Lower lobe of right lung (tissue), 2 donors: Measurements from ENCODE around the gene ZNF793. TPM values are rescaled to one million over a fixed set of nuclear protein-coding genes. Genes with fewer than 3 reads are reported as not detected.
A peak's percentile ranks its signal among the peaks of the same experiment; 100 is the strongest.

ENCODE experiments used
- ATAC-seq, 2 donors: fragments of 200-7000 bp; cut with Tn5 transposase; one replicate each; pipeline ENCODE4 v1.9.1; 2020 to 2022; ENCODE audit warnings: mild to moderate bottlenecking in 2 of 2, moderate library complexity in 2 of 2
- DNase-seq: peaks from one replicate; pipeline ENCODE4 v3.0.0-alpha.2; 2020
- H3K27ac ChIP-seq: fragments of 200-600 bp; one replicate; pipeline ENCODE4 v1.8.0; 2022
- H3K27me3 ChIP-seq: fragments of 200-600 bp; one replicate; pipeline ENCODE4 v1.8.0; 2022; ENCODE audit warnings: low read depth
- H3K36me3 ChIP-seq: fragments of 200-600 bp; one replicate; pipeline ENCODE4 v1.8.0; 2022; ENCODE audit warnings: mild to moderate bottlenecking
- H3K4me1 ChIP-seq: fragments of 200-600 bp; one replicate; pipeline ENCODE4 v1.8.0; 2022
- H3K4me3 ChIP-seq: fragments of 200-600 bp; one replicate; pipeline ENCODE4 v1.8.0; 2022; ENCODE audit warnings: mild to moderate bottlenecking
- H3K9me3 ChIP-seq: fragments of 200-600 bp; one replicate; pipeline ENCODE4 v1.8.0; 2022
- intact Hi-C: fragments of 100-400 bp; cut with DNase I; formaldehyde crosslinking; loops from one replicate; pipeline ENCODE4 v1.11.0; 2022
- total RNA-seq: library from RNA; stranded (reverse); fragmentation: NEBNext Ultra II Directional; extraction: Animal tissue kit (Norgen Biotek cat#: 25700); gene quantifications from one replicate; pipeline ENCODE4 v1.2.1, GENCODE V29; 2021
- TF ChIP-seq, protein P1 (sequence below): fragments of 200-600 bp; IDR thresholded peaks from one replicate; pipeline ENCODE4 v1.8.0; 2022; ENCODE audit warnings: antibody characterized with exemption, mild to moderate bottlenecking
- donor health status: DM: no; HTN: yes; CAD: no; lungs with severe emphysema.

Gene ZNF793
- total RNA-seq, 1 donor from 2014 or later: 2.0 TPM

DNA sequence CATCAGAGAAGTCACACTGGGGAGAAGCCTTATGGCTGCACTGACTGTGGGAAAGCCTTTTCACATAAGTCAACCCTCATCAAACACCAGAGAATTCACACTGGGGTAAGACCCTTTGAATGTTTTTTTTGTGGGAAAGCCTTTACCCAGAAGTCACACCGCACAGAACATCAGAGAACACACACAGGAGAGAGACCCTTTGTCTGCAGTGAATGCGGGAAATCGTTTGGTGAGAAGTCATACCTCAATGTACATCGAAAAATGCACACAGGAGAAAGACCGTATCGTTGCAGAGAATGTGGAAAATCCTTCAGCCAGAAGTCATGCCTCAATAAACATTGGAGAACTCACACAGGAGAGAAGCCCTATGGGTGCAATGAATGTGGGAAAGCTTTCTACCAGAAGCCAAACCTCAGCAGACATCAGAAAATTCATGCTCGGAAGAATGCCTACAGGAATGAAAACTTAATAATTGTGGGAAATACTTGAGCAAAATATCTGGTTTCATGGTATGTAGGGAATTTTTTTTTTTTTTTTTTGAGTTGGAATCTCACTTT lies 30.7 kb downstream of the ZNF793 start:
- intact Hi-C loops: no loop called here
- Histone ChIP-seq H3K27me3 (no peaks in the 10 kb centered on the region), H3K4me1 (no peaks in the 10 kb centered on the region), H3K4me3 (no peak overlapping the region), H3K27ac (no peak overlapping the region), H3K36me3 (peaks cover 26% of the 10 kb centered on the region), H3K9me3 (peaks cover 77% of the 10 kb centered on the region)
- DNase-seq: no peak
- TF ChIP-seq, protein P1, sequence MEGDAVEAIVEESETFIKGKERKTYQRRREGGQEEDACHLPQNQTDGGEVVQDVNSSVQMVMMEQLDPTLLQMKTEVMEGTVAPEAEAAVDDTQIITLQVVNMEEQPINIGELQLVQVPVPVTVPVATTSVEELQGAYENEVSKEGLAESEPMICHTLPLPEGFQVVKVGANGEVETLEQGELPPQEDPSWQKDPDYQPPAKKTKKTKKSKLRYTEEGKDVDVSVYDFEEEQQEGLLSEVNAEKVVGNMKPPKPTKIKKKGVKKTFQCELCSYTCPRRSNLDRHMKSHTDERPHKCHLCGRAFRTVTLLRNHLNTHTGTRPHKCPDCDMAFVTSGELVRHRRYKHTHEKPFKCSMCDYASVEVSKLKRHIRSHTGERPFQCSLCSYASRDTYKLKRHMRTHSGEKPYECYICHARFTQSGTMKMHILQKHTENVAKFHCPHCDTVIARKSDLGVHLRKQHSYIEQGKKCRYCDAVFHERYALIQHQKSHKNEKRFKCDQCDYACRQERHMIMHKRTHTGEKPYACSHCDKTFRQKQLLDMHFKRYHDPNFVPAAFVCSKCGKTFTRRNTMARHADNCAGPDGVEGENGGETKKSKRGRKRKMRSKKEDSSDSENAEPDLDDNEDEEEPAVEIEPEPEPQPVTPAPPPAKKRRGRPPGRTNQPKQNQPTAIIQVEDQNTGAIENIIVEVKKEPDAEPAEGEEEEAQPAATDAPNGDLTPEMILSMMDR: no peak
- ATAC-seq: no peak

DNA sequence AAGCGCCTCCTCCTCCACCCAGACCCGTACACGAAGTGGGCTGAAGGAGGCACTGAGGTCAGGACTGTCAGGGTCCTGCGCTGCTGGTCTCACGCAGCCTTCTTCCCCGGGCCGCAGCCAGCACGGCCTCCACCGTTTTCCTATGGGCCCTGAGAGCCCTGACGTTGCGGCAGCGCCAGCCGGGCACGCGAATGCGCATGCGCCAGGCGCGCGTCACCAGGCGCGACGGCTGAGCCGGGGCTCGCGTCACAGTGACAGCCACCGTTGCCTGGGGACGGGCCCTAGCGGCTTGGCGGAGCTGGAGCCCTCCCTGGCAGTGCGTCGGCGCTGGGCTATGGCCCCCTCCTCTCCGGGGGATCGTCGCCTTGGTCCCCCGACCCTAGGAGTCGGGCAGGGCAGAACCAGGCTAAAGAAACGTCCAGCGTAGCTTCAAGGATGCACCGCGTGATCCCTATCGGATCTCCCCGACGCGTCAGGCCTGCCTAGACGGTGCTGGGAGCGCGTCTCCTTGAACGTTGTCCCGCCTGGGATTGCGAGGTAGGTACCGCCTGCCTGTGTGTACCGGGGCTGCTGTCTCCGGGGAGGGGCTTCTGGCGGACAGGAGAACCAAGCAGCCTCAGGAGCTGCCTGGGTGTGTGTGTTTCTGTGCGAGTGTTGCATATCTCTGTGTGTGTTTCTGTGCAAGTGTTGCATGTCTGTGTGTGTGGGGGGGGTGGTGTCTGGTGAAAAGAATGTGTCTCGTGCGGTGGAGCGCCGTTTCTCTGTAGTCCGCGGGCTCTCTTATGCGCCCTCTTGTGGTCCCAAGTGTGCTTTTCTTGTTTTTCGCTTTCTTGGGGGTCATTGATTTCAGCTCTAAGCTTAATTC lies 44.6 kb downstream of the ZNF793 start:
- no peak for DNase-seq
- no peaks in the 10 kb centered on the region for H3K9me3 ChIP-seq

DNA sequence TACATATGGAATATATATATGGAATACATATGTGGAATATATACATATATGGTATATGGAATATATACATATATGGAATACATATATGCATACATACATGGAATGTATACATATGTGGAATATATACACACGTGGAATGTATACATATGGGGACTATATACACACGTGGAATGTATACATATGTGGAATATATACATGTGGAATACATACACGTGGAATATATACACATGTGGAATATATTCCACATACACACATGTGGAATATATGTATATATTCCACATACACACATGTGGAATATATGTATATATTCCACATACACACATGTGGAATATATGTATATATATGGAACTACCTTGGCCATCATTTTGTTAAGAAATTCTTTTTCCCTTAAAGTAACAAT lies 56.8 kb downstream of the ZNF793 start:
- peaks cover 7% of the 10 kb centered on the region for H3K36me3 ChIP-seq
- intact Hi-C loops: no loop called here
- H3K4me3 ChIP-seq: no peak overlapping the region
- DNase-seq (no peak), ATAC-seq (no peak)
- TF ChIP-seq, protein P1: no peak
- H3K27ac ChIP-seq: no peak overlapping the region
- H3K27me3 ChIP-seq: no peaks in the 10 kb centered on the region
- no peaks in the 10 kb centered on the region for H3K4me1 ChIP-seq
- no peaks in the 10 kb centered on the region for H3K9me3 ChIP-seq

More for the DNA sequence above, 44.6 kb downstream of the ZNF793 start:
- Histone ChIP-seq H3K4me3 (peak overlapping the region; percentile 41), H3K27ac (no peak overlapping the region), H3K4me1 (no peaks in the 10 kb centered on the region), H3K27me3 (no peaks in the 10 kb centered on the region), H3K36me3 (no peaks in the 10 kb centered on the region)
- intact Hi-C loops: no loop called here
- ATAC-seq: no peak
- TF ChIP-seq, protein P1: no peak

DNA sequence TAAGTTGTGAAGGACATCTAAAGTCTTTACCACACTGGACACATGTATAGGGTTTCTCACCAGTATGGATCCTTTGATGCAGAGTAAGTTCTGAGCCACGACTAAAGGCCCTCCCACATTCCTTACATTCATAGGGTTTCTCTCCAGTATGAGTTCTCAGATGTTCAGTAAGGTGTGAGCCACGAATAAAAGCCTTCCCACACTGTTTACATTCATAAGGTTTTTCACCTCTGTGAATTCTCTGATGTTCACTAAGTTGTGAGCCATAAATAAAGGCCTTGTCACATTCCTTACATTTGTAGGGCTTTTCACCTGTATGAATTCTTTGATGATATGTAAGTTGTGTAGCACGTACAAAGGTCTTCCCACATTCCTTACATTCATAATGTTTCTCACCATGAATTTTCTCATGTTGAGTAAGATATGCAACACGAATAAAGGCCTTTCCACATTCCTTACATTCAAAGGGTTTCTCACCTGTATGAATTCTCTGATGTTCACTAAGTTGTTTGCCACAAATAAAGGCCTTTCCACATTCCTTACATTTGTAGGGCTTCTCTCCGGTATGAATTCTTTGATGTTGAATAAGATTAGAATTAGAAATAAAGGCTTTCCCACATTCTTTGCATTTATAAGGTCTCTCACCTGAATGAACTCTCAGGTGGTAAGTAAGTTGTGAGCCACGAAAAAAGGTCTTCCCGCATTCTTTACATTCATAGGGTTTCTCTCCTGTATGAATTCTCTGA lies 58.1 kb downstream of the ZNF793 start:
- Histone ChIP-seq H3K9me3 (no peaks in the 10 kb centered on the region), H3K4me1 (no peaks in the 10 kb centered on the region), H3K27ac (no peak overlapping the region), H3K4me3 (no peak overlapping the region), H3K36me3 (peaks cover 7% of the 10 kb centered on the region), H3K27me3 (no peaks in the 10 kb centered on the region)
- intact Hi-C loops: no loop called here
- DNase-seq: no peak
- TF ChIP-seq, protein P1: no peak
- no peak for ATAC-seq

DNA sequence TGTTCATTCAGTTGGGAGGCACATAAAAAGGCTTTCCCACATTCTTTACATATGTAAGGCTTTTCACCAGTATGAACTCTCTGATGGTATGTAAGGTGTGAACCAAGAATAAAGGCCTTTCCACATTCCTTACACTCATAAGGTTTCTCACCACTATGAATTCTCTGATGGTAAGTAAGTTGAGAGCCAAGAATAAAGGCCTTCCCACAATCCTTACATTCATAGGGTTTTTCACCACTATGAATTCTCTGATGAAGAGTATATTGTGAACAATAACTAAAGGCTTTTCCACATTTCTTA lies 58.6 kb downstream of the ZNF793 start:
- TF ChIP-seq, protein P1: no peak
- intact Hi-C loops: no loop called here
- H3K9me3 ChIP-seq: no peaks in the 10 kb centered on the region
- no peaks in the 10 kb centered on the region for H3K27me3 ChIP-seq
- H3K36me3 ChIP-seq: peaks cover 7% of the 10 kb centered on the region
- no peaks in the 10 kb centered on the region for H3K4me1 ChIP-seq
- no peak overlapping the region for H3K27ac ChIP-seq
- no peak overlapping the region for H3K4me3 ChIP-seq
- ATAC-seq (no peak), DNase-seq (no peak)
